Glomerular visceral epithelial cell (primary cell): ENCODE data around the gene POC1A.

Experiments
- DNase-seq: peaks from one replicate; pipeline ENCODE4 v3.0.0-alpha.2; 2016; ENCODE audit errors: extremely low spot score

POC1A gene

GRCh38 chr3:52104684-52105640 lies 49.3 kb downstream of the POC1A start:
- DNase-seq, result no peak

DNA sequence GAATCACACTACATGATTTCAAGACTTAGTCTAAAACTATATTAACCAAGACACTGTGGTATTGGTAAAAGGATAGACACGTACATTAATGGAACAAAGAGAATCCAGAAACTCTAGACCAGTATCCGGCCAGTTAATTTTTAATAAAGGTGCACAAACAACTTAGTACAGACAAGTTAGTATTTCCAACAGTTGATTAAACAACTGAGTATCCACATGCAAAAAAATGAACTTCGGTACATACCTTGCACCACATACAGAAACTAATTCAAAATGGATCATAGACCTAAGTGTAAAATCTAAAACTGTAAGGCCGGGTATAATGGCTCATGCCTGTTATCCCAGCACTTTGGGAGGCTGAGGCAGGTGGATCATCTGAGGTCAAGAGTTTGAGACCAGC lies 51.3 kb downstream of the POC1A start:
- DNase-seq, result no peak

DNA sequence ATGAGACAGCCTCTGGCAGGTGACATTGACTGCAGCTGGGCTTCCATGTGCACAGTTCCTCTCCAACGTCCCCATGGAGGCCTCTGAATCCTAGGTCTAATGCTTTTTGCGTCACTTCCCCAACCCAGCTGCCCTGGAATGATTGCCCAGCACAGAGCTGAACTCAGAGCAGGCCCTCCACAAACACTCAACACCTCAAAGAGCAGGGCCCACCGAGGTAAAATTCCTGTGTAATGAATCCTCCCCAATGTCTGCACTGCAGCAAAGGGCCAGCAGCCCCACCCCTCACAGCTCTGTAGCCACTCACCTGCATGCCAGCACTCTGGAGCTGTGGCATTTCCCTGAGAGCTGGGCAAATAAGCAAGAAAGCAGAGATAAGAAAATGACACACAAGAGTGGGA lies 55.2 kb downstream of the POC1A start:
- peak; percentile 54 for DNase-seq

GRCh38 chr3:52097851-52098507 lies 56.2 kb downstream of the POC1A start:
- no peak for DNase-seq

DNA sequence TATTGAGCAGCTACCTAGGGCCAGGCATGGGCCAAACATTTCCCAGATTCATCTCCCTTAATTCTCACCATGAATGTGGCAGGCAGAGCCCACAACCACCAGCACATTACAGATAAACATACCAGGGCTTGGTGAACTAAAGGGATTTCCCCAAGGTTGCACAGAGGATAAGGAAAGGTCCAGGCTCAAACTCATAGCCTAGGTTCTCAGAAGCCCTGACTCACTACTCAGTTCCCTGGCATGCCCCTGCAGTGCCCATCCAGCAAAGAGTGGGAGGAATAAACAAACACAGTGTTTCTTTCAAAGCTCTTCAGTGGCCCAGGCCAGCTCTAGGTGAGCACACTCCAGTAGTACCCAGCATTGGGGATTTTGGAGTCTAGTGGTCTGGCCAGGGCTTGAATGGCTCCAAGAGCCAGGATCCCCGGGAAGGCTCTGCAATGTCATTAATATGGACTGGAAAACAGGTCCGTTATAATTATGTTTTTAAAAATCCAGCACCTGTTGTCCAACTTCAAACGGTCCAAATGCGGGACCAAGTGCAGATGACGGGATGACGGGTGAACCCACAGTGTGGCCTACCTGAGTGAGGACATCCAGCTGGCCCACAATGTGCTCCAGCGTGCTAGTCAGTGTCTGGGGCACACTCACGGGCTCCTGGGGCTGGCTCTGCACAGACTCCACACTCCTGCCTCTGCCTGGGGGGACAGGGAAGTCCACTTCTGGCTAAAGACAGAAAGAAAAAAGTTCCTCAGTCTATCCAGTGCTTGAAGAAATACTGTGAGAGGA lies 58.0 kb downstream of the POC1A start:
- peak; percentile 22 for DNase-seq

DNA sequence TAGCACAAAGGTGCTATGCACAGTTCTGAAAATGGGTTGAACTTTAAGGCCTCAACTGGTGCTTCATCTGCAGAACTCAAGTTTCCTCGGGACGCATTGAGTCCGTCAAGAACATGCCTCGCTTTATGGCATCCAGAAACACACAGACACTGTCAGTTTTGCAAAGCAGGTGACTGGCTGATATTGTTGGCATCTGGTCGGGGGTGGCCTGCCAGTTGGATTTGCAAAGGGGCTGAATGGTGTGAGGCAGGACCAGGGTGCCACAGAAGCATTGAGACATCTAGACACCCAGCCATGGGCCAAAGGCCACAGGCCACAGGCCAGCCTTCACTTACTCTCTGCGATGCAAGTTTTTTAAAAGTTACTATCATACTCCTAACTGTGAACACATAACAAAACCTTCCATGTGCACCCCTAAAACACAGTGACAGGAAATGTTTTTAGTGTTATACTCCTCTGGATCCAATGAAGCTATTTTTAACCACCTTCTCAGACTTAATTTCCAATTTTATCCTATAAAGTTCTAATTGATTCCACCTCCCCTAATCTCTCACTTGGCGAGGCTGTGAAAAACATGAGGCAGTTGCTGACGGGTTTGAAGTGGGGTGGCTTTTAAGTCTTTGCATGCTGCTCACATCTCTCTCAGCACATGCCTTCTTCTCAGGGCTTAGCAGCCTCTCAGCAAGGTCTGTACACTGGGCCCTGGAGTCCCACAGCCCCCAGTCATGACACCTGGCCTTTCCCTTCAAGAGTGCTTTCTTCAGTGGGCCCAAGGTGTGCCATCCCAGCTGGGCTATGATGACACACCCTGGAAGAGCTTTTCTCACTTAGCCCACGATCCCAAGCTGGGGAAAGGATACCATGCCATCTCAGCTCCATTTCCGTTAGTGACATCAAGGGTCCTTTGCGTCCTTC lies 59.4 kb downstream of the POC1A start:
- no peak for DNase-seq

DNA sequence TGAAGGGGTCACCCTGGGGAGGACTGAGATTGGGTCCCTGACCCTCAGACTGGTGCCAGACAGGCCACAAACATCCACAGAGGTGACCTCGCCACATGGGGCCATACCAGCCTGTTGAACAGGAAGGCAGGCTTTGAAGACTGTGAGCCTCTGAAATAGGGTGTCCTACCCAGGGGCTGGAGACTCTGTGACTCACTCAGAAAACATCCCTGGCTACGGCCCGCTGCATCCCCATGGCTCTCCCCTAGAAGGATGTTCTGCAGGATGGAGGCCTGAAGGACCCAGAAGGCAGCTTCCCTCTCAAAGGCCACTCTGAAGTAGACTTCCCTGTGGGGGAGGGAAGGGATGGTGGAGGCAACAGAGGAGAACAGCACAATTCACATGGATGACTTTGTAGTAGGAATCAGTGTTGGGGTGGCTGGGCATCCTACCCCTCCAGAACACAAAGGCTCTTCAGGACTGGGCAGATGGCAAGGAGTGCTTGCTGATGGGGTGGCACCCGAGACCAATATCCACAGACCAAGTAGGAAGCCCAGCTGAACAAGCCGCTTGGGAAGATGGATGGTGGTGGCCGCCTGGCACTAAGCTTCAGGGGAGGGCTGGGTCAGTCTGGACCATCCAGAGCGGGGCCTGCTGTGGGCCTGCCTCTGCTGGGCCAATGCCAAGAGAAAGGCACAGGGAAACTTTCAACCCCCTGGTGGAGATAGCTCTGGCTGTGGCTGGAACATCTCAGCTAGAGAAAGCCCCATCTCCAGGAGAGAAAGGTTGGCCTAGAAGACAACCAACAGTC lies 60.3 kb downstream of the POC1A start:
- peak; percentile 94 for DNase-seq

GRCh38 chr3:52092891-52093290 lies 61.3 kb downstream of the POC1A start:
- no peak for DNase-seq

- DNase-seq, result no peak
These were observed 62.0 kb downstream of the POC1A start for GRCh38 chr3:52092271-52092660.

DNA sequence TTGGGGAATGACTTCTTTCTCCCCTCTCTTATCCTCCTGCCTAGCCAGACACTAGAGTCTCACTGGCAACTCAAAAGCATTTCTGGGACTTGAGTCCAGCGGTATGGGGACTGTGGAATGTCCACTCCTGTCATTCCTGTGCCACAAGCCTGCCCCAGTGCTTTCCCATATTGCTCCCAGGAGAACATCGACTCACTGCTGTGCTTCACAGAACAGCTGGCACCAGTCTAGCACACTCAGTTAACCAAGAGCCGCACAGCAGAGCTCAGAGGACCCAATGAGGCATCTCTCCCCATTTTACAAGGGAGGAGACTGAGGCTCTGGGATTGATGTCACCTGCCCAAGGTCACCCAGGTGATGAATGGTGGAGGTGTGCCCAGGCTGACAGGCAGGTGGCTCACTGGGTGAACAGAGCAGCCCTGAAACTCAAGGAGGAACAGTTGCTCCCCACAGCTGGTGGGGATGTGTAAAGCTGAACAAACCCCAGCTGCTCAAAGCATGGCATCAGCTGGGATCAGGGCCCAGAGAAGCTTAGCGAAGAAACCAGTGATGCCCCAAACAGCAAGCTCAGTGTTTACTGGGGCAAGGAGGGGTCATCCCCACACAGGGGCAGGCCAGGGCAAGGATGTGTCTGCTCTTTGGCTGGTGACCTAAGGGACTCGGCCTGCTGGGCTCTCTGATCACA lies 62.5 kb downstream of the POC1A start:
- peak; percentile 36 for DNase-seq

DNA sequence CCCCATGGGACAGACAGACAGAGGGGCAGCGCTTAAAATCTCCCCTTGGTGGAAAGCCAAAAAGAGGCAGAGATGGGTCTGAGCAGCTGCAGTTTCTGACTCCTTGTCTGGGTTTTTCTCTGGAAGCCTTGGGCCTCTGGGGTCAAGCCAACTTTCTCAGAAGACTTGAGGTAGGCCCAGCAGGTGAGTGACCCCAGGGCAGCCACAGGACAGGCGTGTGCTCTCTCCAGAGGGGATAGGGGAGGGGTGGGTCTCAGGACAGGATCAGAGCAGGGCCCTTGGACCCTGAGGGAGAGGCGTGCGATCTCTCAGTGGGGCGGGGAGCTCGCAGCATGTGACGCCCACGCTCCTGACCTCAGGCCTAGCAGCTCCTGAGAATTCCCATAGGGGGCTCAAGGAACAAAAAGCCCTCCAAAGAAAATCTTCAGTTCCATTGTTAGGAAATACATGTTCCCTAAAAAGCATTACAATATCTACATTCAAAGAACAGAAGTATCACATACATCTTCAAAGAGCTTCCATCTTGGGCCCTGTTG lies 63.2 kb downstream of the POC1A start:
- no peak for DNase-seq

DNA sequence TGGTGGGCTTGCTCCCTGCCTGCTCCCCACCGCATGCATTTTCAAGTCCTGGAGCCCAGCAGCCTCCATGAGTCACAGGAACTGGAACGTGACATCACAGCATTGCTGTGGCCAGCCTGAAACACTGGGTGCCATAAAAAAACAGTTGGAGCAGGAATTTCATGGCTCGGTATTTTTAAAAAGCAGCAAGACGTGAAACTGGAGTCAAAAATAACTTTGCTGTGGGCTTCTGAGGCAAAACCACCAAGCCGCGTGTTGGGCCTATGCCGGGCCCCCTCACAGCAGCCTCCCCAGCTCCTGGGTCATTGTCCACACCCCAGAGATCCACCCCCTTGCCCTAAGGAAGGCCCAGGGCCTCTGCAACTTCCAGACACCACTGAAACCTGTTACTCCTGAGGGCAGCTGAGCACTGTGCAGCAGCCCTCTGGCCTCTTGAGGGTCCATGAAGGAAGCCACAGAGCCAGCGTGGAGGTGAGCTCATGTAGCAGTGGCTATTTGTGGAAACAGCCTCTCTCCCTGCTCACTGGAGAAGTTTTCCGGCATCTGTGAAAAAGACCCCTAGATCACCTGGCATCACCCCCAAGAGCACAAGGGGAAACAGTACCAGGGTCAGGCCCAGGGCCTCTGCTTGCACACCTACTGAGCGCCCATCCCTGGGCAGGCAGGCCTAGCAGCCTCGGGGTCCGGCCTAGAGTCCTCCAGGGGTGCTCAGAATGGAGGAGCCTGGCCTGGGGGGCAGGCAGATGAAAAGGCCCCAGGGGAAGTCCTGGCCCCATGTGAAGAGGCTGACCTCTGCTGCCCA lies 63.9 kb downstream of the POC1A start:
- peak; percentile 93 for DNase-seq

DNA sequence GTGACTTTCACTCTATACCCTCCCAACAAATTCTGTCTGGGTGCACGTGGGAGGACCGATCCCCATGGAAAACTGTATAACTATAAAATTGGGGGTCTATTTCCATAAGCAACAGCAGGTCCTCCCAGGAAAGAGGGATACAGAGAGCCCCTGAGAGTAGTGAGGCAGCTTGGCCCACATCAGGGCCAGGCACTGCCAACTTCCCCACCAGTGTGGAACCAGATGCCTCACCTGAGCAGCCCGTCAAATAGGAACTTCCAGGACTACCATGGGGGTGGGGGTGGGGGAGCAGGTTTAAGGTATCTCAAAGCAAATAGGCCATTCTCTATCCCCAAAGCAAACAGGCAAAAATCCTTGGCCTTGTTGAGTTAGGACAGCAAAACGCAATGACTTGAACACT lies 64.5 kb downstream of the POC1A start:
- no peak for DNase-seq

GRCh38 chr3:52088445-52089367 lies 65.5 kb downstream of the POC1A start:
- DNase-seq, result peak; percentile 36

DNA sequence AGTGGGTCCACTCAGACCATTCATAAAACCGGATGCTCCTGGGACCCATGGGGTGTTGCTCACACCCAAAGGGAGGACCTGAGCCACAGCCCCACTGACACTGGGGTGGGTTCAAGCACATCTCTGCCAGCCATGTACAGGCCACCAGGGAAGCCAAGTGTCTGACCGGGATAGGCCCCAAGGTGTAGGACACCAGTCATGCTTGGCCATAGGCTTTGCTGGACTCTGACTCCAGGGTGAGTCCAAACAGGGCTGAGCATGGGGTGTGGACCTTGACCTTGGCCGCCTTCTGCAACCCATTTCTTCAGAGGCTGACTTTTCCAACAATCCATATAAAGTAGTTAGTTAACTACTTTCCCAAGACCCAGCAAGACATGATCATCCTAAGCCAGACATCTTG lies 66.5 kb downstream of the POC1A start:
- no peak for DNase-seq

- peak; percentile 36 for DNase-seq
These were observed 67.1 kb downstream of the POC1A start for GRCh38 chr3:52086976-52087663.

DNA sequence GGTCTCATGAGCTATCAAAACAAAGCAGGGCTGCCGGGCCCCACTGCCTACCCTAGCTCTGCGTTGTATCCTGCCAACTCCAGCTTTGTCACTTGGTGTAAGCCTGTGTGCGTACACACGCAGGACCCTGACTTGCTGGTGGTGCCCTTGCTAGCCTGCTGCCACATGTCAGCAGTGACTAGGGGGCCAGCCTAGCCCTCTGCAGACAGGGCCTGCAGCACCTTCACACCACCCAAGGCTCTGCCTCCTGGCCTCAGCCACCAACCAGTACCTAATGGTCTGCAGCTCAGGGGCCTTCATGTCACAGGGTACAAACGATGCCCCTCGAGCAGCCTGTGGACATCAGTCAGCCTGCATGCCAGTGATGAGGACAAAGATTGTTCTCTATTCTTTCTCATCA lies 67.8 kb downstream of the POC1A start:
- no peak for DNase-seq
